ENCODE data around the gene MAP2K7. TPM values are rescaled to one million over a fixed set of nuclear protein-coding genes. Genes with fewer than 3 reads are reported as not detected.

Gene MAP2K7
- total RNA-seq, 1 experiment from 2014 or later = 59.1 TPM

- CTCF ChIA-PET = no interaction called here
- intact Hi-C loops (cut with micrococcal nuclease) = no loop called here
- no TSS peak for BruUV-seq (replicated peaks)
- Histone ChIP-seq H3K4me2 (ENCODE audit: low read length) (peak overlapping the region; percentile 97), H4K20me1 (ENCODE audit: insufficient read depth) (no peaks in the 10 kb centered on the region), H3K4me3 (replicated peaks in 1 of 2; ENCODE audit: low read depth in 1 of 2, low read length in 2 of 2) (peak overlapping the region; percentile 72 to 97), H3K36me3 (ENCODE audit: control insufficient read depth in 1 of 2, insufficient read depth in 2 of 2, low read length in 2 of 2) (no peaks in the 10 kb centered on the region; a peak in 2 of 4 replicates), H3K79me2 (ENCODE audit: insufficient read depth, low read length) (peaks cover 64% of the 10 kb centered on the region), H3K9me3 (ENCODE audit: control insufficient read depth in 1 of 2, insufficient read depth in 1 of 2, low read depth in 1 of 2, low read length in 2 of 2) (no peaks in the 10 kb centered on the region), H3K27ac (ENCODE audit: low read depth, low read length) (peak overlapping the region; percentile 92; the same call in 1 of the 2 replicates), H3K9ac (ENCODE audit: low read length) (peak overlapping the region; percentile 97), H3K27me3 (ENCODE audit: insufficient read depth, low read length) (no peaks in the 10 kb centered on the region), H3K4me1 (ENCODE audit: control insufficient read depth in 1 of 2, insufficient read depth in 2 of 2, low read length in 2 of 2) (peaks cover 3 to 30% of the 10 kb centered on the region in 2 experiments; a peak in 2 of 4 replicates), H2AFZ (ENCODE audit: low read depth, low read length, poor library complexity, severe bottlenecking) (no peak overlapping the region), H3K9me2 (ENCODE audit: insufficient read depth) (no peaks in the 10 kb centered on the region)
- DNase-seq (ENCODE audit: low read depth, low spot score) = no peak
- no peak for ATAC-seq
- RAD21 ChIA-PET (ENCODE audit: low non-redundant PET in 1 of 2, low total read pairs in 2 of 2, uncharacterized antibody in 2 of 2, unreplicated experiment in 2 of 2) = no interaction called here
- POLR2A ChIA-PET = no interaction called here
- TF ChIP-seq POLR2AphosphoS5 (IDR thresholded peaks at IDR 0.05; ENCODE audit: low read depth, low read length) = no peak
- no peak for TF ChIP-seq CTCF (IDR thresholded peaks at IDR 0.05 in 2 of 3, conservative IDR thresholded peaks at IDR 0.05 in 1 of 3; ENCODE audit: borderline replicate concordance in 1 of 3, insufficient read depth in 1 of 3, low read depth in 2 of 3, low read length in 2 of 3)
- no peak for TF ChIP-seq ZFX (IDR thresholded peaks at IDR 0.05)
- no peak for TF ChIP-seq YY1 (IDR thresholded peaks at IDR 0.05; ENCODE audit: extremely low read depth, insufficient replicate concordance, low read depth, low read length)
- no peak for TF ChIP-seq ZNF274 (IDR thresholded peaks at IDR 0.05; ENCODE audit: low read depth, low read length)
- no peak for TF ChIP-seq RAD21 (IDR thresholded peaks at IDR 0.05; ENCODE audit: low read depth)
These were observed 1.6 kb downstream of the MAP2K7 start for GRCh38 chr19:7905268-7905667.

- Histone ChIP-seq H3K4me2 (ENCODE audit: low read length) (no peak overlapping the region), H3K9me3 (ENCODE audit: control insufficient read depth in 1 of 2, insufficient read depth in 1 of 2, low read depth in 1 of 2, low read length in 2 of 2) (no peaks in the 10 kb centered on the region), H3K4me3 (replicated peaks in 1 of 2; ENCODE audit: low read depth in 1 of 2, low read length in 2 of 2) (no peak overlapping the region), H3K36me3 (ENCODE audit: control insufficient read depth in 1 of 2, insufficient read depth in 2 of 2, low read length in 2 of 2) (no peaks in the 10 kb centered on the region; a peak in 1 of 4 replicates), H3K9ac (ENCODE audit: low read length) (no peak overlapping the region), H3K27me3 (ENCODE audit: insufficient read depth, low read length) (no peaks in the 10 kb centered on the region), H3K4me1 (ENCODE audit: control insufficient read depth in 1 of 2, insufficient read depth in 2 of 2, low read length in 2 of 2) (peaks cover 3 to 30% of the 10 kb centered on the region in 2 experiments; a peak in 2 of 4 replicates), H3K79me2 (ENCODE audit: insufficient read depth, low read length) (peaks cover 64% of the 10 kb centered on the region), H4K20me1 (ENCODE audit: insufficient read depth) (no peaks in the 10 kb centered on the region), H2AFZ (ENCODE audit: low read depth, low read length, poor library complexity, severe bottlenecking) (no peak overlapping the region), H3K9me2 (ENCODE audit: insufficient read depth) (no peaks in the 10 kb centered on the region), H3K27ac (ENCODE audit: low read depth, low read length) (no peak overlapping the region; the same call in 1 of the 2 replicates)
- ATAC-seq = no peak
- DNase-seq (ENCODE audit: low read depth, low spot score) = no peak
- ChIA-PET CTCF (no interaction called here), POLR2A (no interaction called here), RAD21 (ENCODE audit: low non-redundant PET in 1 of 2, low total read pairs in 2 of 2, uncharacterized antibody in 2 of 2, unreplicated experiment in 2 of 2) (no interaction called here)
- BruUV-seq (replicated peaks) = no TSS peak
- intact Hi-C loops (cut with micrococcal nuclease) = no loop called here
- TF ChIP-seq CEBPB (IDR thresholded peaks at IDR 0.05; ENCODE audit: low read depth) (no peak), ATF3 (IDR thresholded peaks at IDR 0.05) (no peak), ZFX (IDR thresholded peaks at IDR 0.05) (no peak), JUND (IDR thresholded peaks at IDR 0.05) (no peak), POLR2AphosphoS5 (IDR thresholded peaks at IDR 0.05; ENCODE audit: low read depth, low read length) (no peak), MAX (IDR thresholded peaks at IDR 0.05) (no peak), EZH2phosphoT487 (IDR thresholded peaks at IDR 0.05; ENCODE audit: borderline replicate concordance) (no peak), EZH2 (IDR thresholded peaks at IDR 0.05) (no peak), ELF1 (IDR thresholded peaks at IDR 0.05; ENCODE audit: borderline replicate concordance, low read depth) (no peak), POLR2A (IDR thresholded peaks at IDR 0.05; ENCODE audit: borderline replicate concordance, extremely low read depth, insufficient read depth, insufficient read length) (no peak), RAD21 (IDR thresholded peaks at IDR 0.05; ENCODE audit: low read depth) (no peak), CTCF (IDR thresholded peaks at IDR 0.05 in 2 of 3, conservative IDR thresholded peaks at IDR 0.05 in 1 of 3; ENCODE audit: borderline replicate concordance in 1 of 3, insufficient read depth in 1 of 3, low read depth in 2 of 3, low read length in 2 of 3) (no peak), SP1 (IDR thresholded peaks at IDR 0.05; ENCODE audit: low read depth) (no peak), TCF7L2 (IDR thresholded peaks at IDR 0.05; ENCODE audit: borderline replicate concordance, extremely low read depth, insufficient read depth, insufficient read length) (no peak), ZNF274 (IDR thresholded peaks at IDR 0.05; ENCODE audit: low read depth, low read length) (no peak), FOSL1 (IDR thresholded peaks at IDR 0.05; ENCODE audit: low read depth) (no peak)
These were observed 2.2 kb downstream of the MAP2K7 start for GRCh38 chr19:7905859-7906258.

Measured in HCT116 (cell line).